Activated T-helper 1 cell treated with anti-CD3 and anti-CD28 coated beads, Interleukin-2, amount 50 U/mL, for 16 hours (primary cell): ENCODE measurements around the gene STX16.
A peak's percentile ranks its signal among the peaks of the same experiment; 100 is the strongest.

Experiments
- DNase-seq, 2 donors: peaks; one replicate each; pipeline ENCODE4 v3.0.0-alpha.2; 2020; ENCODE audit warnings: low read depth in 1 of 2, low spot score in 1 of 2

STX16 gene

GRCh38 chr20:58652606-58653294 is 1.7 kb downstream of the STX16 start:
- DNase-seq, result no peak

- no peak for DNase-seq
Observed at GRCh38 chr20:58654337-58654736, 3.3 kb downstream of the STX16 start.

GRCh38 chr20:58655328-58656107 is 4.4 kb downstream of the STX16 start:
- no peak for DNase-seq

GRCh38 chr20:58656831-58657230 is 5.7 kb downstream of the STX16 start:
- DNase-seq, result no peak

- no peak for DNase-seq
Observed at GRCh38 chr20:58657262-58657661, 6.2 kb downstream of the STX16 start.

GRCh38 chr20:58657986-58658385 is 6.9 kb downstream of the STX16 start:
- no peak for DNase-seq

GRCh38 chr20:58658760-58659159 is 7.7 kb downstream of the STX16 start:
- DNase-seq, result no peak

- no peak for DNase-seq
Observed at GRCh38 chr20:58659841-58660240, 8.8 kb downstream of the STX16 start.

GRCh38 chr20:58660855-58661597 is 9.9 kb downstream of the STX16 start:
- peak; percentile 11 to 15 for DNase-seq

GRCh38 chr20:58661598-58662473 is 10.8 kb downstream of the STX16 start:
- DNase-seq, result no peak

- DNase-seq, result no peak
Observed at GRCh38 chr20:58664331-58664730, 13.2 kb downstream of the STX16 start.

GRCh38 chr20:58664883-58665282 is 13.8 kb downstream of the STX16 start:
- DNase-seq, result no peak

- DNase-seq, result no peak
Observed at GRCh38 chr20:58665606-58666005, 14.5 kb downstream of the STX16 start.

GRCh38 chr20:58666702-58667101 is 15.6 kb downstream of the STX16 start:
- DNase-seq, result no peak

- no peak for DNase-seq
Observed at GRCh38 chr20:58667975-58668374, 16.9 kb downstream of the STX16 start.

- no peak for DNase-seq
Observed at GRCh38 chr20:58668901-58669286, 17.8 kb downstream of the STX16 start.

- DNase-seq, result no peak
Observed at GRCh38 chr20:58669287-58670006, 18.4 kb downstream of the STX16 start.

GRCh38 chr20:58670102-58670501 is 19.0 kb downstream of the STX16 start:
- DNase-seq, result no peak

GRCh38 chr20:58670659-58671058 is 19.6 kb downstream of the STX16 start:
- no peak for DNase-seq

GRCh38 chr20:58673119-58673518 is 22.0 kb downstream of the STX16 start:
- no peak for DNase-seq
